Upper lobe of left lung (tissue), 4 donors: ENCODE measurements around the gene CAPN3.

Source experiments
- POLR2AphosphoS5 ChIP-seq, 2 donors: sonication (generic); formaldehyde crosslinking; IDR thresholded peaks; one replicate each; pipeline ENCODE4 v1.5.1; 2017; ENCODE audit warnings: antibody characterized with exemption in 2 of 2
- TF ChIP-seq, protein P1 (sequence below), 6 experiments: fragments of 450-650 bp in 4 of 6; fragments of 200-600 bp in 2 of 6; sonication (generic) in 2 of 6; IDR thresholded peaks; one replicate each; pipeline ENCODE4 v1.5.1; 2016 to 2019; ENCODE audit warnings: antibody characterized with exemption in 6 of 6

GRCh38 chr15:42385980-42386700 is 26.8 kb downstream of the CAPN3 start:
- TF ChIP-seq, protein P1, sequence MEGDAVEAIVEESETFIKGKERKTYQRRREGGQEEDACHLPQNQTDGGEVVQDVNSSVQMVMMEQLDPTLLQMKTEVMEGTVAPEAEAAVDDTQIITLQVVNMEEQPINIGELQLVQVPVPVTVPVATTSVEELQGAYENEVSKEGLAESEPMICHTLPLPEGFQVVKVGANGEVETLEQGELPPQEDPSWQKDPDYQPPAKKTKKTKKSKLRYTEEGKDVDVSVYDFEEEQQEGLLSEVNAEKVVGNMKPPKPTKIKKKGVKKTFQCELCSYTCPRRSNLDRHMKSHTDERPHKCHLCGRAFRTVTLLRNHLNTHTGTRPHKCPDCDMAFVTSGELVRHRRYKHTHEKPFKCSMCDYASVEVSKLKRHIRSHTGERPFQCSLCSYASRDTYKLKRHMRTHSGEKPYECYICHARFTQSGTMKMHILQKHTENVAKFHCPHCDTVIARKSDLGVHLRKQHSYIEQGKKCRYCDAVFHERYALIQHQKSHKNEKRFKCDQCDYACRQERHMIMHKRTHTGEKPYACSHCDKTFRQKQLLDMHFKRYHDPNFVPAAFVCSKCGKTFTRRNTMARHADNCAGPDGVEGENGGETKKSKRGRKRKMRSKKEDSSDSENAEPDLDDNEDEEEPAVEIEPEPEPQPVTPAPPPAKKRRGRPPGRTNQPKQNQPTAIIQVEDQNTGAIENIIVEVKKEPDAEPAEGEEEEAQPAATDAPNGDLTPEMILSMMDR (IDR thresholded peaks at IDR 0.05) = no peak
- TF ChIP-seq POLR2AphosphoS5 (IDR thresholded peaks at IDR 0.05) = peak; percentile 43 to 60
